GM12892 (cell line): ENCODE data around the gene C3orf33. TPM values are rescaled to one million over a fixed set of nuclear protein-coding genes. Genes with fewer than 3 reads are reported as not detected.
A peak's percentile ranks its signal among the peaks of the same experiment; 100 is the strongest.
"Not testable (repeated sequence)": the region's sequence is repeated elsewhere in the genome, so short reads cannot be mapped to it uniquely, and the experiment has no call there.

Experiments
- DNase-seq: peaks from one replicate; pipeline ENCODE4 v3.0.0; 2011; ENCODE audit not compliant: insufficient read length
- FAIRE-seq: peaks from 2 replicates; lab custom pipeline; 2011; peaks lifted over from hg19 to GRCh38; lab: Jason Lieb, UNC
- POLR2A ChIP-seq: IDR thresholded peaks from 2 replicates; pipeline ENCODE4 v1.6.1; 2011; ENCODE audit warnings: low read depth, low read length, control low read depth
- POLR2AphosphoS5 ChIP-seq: IDR thresholded peaks from 2 replicates; pipeline ENCODE4 v1.6.1; 2011; ENCODE audit warnings: low read depth, low read length, control low read depth
- TAF1 ChIP-seq: IDR thresholded peaks from 2 replicates; pipeline ENCODE4 v1.6.1; 2011; ENCODE audit warnings: low read depth, mild to moderate bottlenecking, control low read depth, low read length, borderline replicate concordance
- polyA plus RNA-seq: library from polyadenylated mRNA; unstranded; fragments of >200 nt; gene quantifications from one replicate; pipeline ENCODE4 v1.2.1, GENCODE V29; 2012; ENCODE audit warnings: missing spikeins, inconsistent platforms; ENCODE audit not compliant: missing spikeins

The C3orf33 gene, protein sequence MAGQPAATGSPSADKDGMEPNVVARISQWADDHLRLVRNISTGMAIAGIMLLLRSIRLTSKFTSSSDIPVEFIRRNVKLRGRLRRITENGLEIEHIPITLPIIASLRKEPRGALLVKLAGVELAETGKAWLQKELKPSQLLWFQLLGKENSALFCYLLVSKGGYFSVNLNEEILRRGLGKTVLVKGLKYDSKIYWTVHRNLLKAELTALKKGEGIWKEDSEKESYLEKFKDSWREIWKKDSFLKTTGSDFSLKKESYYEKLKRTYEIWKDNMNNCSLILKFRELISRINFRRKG
- 1.3 TPM for polyA plus RNA-seq

DNA sequence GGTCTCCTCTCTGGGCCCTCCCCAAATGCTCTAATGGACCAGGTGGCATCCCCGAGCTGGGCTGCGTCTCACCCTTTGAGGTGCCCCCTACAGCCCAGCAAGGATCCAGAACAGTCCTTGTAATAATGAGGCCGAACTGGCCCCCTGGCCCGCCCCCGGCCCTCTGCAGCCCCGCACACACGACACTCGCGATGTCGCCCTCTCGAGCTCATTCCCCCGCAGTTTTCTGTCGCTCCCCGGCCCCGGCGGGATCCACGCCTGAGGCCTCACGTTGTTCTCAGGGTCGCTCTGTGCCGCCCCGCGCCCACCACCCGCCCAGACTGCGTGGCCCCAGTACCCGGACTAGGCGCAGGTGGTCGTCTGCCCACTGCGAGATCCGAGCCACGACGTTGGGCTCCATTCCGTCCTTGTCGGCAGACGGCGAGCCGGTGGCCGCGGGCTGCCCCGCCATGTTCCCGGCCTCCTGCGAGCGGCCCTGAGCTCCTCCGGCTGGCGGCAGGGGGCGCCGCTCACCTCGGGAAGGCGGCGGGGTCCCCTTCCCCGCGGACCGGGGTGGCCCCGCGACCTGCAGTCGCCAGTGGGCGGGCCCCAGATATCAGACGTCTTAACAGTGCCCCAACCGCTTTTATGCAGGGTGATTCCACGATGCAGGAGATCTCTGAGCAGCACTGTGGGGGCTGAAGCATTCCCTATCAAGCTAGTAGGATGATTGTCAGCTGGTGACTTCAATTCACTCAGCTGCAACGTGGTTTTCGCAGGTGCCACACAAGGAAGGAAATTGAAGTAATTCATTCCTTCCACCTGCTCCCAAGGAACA is at the start of gene C3orf33:
TSS of gene C3orf33 (minus strand) at position 477 of the 817 bp plus-strand sequence. CDS start at position 451, 26 bp downstream.
- FAIRE-seq, result peak; percentile 54
- DNase-seq, result peak; percentile 89
- TF ChIP-seq POLR2AphosphoS5 (0 out of 2 replicates have a peak, but pooled peaks have one; percentile 33), POLR2A (peak; percentile 56; the same call in 1 of the 2 replicates), TAF1 (no peak)

DNA sequence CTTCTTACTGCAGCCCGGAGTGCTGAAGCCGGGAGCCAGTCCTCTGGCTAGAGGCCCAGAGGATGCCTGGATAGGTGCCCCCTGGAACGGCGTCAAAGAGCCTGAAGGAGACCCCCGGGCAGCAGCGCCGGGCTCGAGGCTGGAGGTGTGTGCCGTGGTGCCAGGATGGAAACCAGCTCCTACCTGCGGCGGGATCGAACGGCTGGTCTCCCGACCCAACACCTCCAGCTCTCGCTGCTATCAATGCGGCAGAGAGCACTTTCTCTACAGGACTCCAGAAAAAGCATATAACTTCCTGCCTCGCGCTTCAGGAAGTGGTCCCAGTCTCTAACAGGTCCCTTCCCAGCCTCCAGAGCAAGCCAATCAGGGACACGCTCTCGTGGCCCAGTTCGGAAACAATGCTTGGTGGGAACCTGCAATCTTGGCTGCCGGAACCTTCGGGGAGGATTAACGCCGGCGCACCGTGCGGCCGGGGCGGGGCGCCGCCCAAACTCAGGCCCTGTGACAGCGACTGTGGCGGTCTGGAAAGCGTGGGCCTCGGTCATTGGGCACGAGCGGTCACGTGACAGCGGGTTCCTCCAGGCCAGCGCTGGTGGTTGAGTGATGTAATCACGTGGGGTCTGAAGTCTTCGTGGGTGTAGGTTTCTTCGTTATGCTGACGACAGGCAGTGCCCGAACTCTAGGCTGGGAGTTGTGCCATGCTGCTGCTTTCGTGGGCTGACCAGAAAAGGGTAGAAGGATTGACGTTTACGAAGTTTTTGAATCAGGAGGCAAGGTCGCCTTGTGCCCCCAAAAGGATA is 48.3 kb upstream of the C3orf33 start, which contains the start of gene SLC33A1:
TSS of gene SLC33A1 (minus strand) at position 287 of the 800 bp plus-strand sequence. CDS start 430 bp downstream, outside the sequence.
- TF ChIP-seq POLR2A (peak; percentile 92), POLR2AphosphoS5 (peak; percentile 95), TAF1 (peak; percentile 71; the same call in 1 of the 2 replicates)
- peak; percentile 95 for DNase-seq
- FAIRE-seq, result peak; percentile 99

DNA sequence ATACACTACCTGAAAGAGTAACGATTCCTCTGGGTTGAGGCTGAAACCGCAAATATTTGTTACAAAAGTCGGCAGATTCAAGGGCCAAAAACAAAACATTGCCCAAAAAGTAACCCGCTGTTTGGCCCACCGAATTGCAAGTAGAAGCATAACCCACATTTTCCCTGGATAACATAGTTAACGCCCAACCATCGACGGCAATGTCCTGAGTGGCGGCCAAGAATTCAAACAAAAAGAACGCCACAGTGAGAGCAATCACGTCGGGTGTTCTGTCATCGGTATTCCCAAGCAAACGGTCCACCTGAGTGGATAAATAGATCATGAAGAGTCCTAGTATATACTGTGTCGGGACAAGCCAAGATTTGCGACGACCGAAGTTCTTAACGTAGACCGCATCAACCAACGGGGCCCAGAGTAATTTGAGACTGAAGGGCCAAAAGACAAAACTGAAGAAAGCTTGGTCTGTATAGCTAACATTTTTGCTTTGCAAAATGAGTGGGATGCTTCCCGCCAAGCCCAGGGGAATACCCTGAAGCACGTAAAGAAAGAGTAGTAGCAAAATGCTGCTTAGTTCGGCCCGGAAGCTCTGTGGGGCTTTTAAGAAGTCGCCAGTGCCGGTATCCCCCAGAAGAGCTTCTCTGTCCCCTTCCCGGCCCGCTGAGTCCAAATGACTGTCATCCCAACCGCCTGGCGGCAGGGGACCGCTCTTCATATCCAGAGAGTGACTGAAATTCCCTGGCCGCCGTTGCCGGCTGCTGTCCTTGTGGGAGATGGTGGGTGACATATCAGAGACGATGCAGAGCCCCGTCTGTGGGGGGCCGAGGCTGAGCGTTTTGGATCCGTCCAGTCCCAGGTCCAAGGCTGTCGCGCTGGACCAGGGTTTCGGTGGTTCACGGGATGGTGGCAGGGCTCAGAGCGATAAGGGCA is 47.4 kb upstream of the C3orf33 start:
- FAIRE-seq (no peak), DNase-seq (no peak)
- no peak for TF ChIP-seq POLR2AphosphoS5
- no peak for TF ChIP-seq POLR2A
- no peak for TF ChIP-seq TAF1

DNA sequence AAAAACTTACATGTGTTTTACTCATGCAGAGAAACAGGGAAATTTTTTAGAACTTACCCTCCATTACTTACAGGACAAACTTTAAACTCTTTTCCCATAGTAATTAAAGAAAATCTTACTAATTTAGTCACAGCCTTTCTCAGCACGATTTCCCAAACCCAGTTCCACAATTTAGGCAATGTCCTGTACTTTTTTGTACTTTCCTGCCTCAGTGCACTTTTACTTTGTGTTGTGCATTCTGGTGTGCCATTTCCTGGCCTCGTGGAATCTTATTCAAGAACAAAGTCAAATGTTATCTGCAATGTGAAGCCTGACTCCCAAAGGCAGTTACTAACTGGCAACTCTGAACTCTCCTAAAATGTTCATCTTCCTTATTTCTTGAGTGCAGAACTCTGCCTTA is 46.3 kb upstream of the C3orf33 start:
- FAIRE-seq (no peak), DNase-seq (no peak)
- no peak for TF ChIP-seq POLR2A
- TF ChIP-seq TAF1, result no peak
- no peak for TF ChIP-seq POLR2AphosphoS5

DNA sequence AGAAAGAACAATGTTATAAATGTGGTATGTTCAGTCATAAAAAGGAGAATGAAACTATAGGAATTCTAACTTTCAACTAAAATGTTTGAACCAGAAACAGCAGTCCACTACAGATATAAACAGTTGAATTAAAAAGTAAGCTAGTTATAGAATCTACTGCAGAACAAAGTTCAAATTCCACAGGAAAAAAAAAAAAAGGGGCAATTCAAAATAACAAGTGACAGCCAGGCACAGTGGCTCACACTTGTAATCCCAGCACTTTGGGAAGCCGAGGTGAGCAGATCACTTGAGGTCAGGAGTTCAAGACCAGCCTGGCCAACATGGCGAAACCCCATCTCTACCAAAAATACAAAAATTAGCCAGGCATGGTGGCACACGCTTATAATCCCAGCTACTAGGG is 43.3 kb upstream of the C3orf33 start:
- not testable (repeated sequence) for FAIRE-seq, DNase-seq

DNA sequence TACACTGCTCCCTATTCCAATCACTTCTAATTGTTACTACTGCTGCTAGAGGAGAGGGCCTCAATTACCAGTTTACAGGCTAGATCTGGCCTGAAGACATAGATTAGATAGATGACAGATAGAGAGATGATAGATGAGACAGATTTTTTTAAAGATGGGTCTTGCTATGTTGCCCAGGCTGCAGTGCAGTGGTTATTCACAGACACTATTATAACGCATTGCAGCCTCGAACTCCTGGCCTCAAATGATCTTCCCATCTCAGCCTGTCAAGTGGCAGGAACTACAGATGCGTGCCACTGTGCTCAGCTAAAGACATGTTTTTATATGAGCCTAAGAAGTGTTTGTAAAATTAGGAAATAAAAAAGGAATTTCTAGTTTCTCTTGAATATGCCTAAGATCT is 41.9 kb upstream of the C3orf33 start:
- no peak for TF ChIP-seq POLR2AphosphoS5
- TF ChIP-seq TAF1, result no peak
- no peak for TF ChIP-seq POLR2A
- FAIRE-seq, result no peak

DNA sequence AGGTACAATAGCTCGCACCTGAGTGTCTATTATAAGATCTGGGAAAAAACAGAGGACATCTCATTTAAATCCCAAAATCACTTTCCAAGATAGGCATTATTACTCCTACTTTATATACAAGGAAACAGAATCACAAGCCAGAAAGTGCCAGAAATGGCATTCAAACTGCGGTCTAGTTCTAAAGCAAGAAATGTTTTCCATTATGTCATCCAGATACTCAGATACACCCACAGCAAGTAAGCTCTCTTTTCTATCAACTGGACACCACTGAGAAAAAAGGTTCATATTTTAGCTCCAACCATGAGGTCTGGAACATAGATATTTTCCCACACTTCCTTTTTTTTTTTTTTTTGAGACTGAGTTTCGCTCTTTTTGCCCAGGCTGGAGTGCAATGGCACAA is 40.0 kb upstream of the C3orf33 start:
- FAIRE-seq (no peak), DNase-seq (no peak)
- TF ChIP-seq TAF1 (no peak), POLR2A (no peak), POLR2AphosphoS5 (no peak)

More for the DNA sequence above, 41.9 kb upstream of the C3orf33 start:
- no peak for DNase-seq

DNA sequence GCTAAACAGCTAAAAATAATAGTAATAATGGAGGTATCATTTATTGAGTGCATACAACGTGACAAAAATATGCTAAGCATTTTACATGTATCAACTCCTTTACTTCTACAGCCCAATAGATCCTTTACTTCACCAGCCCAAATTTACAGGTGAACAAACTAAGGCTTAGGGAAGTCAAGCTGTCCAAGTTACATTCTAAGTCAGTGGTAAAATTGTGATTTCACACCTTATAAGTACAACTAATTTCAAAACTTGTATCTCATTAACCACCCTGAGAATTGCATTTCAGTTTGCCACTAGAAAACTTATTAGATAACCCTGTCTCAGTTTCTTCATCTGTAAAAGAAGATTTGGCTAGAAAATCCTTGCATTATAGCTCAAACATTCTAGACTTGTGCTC is 37.5 kb upstream of the C3orf33 start:
- FAIRE-seq (no peak), DNase-seq (no peak)
- TF ChIP-seq POLR2AphosphoS5, result no peak
- TF ChIP-seq POLR2A, result no peak
- TF ChIP-seq TAF1, result no peak

DNA sequence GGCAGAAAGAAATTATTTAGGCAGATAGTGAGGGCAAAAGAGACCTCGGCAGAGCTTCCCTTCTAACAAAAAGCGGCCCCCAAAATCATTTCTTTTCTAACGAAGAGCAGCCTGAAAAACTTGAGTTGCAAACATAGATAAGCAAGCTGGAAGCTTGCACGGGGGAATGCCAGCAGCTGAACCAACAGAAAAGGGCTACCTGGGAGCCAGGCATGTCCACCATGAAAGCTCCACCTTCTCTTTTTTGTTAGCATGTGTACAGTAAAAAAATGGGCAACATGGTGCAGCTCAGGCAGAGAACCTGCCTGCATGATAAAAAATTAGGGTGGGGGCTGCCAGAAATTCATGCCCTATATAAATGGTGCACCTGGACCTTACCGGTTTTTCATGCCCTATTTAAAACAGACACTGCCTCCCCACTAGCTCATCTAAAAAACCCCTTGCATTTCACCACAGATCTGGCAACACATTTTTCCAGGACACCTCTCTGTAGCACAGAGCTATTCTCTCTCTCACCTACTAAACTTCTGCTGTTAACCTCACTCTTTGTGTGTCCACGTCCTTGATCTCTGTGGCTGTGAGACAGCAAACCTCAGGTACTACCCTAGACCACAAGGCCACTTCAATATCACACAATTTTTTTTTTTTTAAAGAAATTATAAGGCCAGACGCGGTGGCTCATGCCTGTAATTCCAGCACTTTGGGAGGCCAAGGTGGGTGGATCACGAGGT is 29.4 kb upstream of the C3orf33 start:
- DNase-seq (no peak), FAIRE-seq (no peak)
- no peak for TF ChIP-seq POLR2AphosphoS5

DNA sequence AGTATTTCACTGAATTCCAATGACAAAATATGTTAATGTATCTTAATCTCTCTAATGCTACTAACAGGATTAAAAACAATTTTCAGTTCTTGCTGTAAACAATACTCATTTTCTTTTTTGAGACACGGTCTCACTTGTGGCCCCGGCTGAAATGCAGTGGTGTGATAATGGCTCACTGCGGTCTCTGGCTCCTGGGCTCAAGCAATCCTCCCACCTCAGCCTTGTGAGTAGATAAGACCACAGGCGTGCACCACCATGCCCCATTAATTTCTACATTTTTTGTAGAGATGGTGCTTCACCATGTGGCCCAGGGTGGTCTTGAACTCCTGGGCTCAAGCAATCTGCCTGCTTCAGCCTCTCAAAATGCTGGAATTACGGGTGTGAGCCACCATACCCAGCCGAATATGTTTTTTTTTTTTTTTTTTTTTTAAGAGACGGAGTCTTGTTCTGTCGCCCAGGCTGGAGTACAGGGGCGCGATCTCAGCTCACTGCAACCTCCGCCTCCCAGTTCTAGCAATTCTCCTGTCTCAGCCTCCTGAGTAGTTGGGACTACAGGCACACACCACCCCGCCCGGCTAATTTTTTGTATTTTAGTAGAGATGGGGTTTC is 22.5 kb upstream of the C3orf33 start:
- DNase-seq, FAIRE-seq: not testable (repeated sequence)
